Stimulated activated CD4-positive, alpha-beta T cell treated with anti-CD3 and anti-CD28 coated beads, Interleukin-4, amount 100 ng/mL, for 24 hours (primary cell): ENCODE data around the gene TANC1.

ENCODE experiments used
- DNase-seq: peaks from one replicate; pipeline ENCODE4 v3.0.0-alpha.2; 2020

TANC1 gene

GRCh38 chr2:159176555-159176954 lies 208.1 kb downstream of the TANC1 start:
- no peak for DNase-seq

DNA sequence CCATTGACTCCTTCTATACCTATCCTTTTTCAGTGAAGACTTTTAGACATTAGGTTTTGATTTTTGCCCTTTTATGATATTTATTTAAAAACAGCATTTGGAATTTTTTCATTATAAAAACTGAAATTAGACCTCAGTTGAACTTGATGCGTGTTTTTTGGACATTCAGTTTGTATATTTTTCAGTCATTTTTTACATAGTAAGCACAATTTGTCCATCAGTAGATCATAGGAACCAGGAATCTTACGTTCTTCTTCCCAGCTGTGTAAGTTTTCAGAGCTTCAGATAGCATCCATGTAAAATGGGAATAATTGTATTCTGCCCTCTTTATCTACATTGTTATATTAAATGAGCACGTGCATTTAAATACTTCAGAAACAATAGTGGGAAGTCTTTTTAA lies 208.9 kb downstream of the TANC1 start:
- no peak for DNase-seq

DNA sequence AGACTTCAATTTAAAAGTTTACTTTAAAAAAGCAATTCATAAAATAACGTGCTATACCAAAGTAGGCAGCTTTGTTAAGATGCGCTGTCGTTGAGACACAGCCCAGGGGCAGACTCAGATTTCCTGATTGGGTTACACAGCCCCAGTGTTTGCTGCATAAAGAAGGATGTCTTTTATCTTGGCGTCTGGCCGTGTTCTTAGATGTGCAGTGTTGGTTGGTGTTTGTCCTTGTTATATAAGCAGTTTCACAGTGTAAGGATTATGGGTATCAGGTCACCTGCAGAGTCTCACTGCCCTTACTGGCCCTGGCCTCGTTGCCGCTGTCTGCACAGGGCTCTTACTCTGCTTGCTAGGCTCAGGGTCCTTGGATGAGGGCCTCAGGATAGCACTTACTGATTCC lies 209.5 kb downstream of the TANC1 start:
- no peak for DNase-seq

DNA sequence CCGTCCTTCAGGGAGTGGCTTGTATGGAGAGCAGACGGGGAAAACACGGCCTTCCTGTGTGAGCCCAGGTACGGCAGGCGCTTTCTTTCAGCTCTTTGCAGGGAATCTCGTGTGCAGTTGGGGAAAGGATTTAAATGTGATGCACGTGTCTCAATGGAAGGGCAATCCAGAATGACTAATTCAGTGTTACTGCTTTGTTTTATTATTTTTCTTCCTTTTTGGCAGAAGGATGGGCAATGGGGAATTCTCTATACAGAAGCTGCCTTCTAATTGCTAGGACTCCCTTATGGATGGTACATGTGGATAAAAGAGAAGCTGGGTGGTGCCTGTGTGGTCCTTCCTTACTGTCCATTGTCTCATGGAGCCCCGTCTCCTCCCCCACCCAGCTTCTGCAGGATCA lies 210.7 kb downstream of the TANC1 start:
- no peak for DNase-seq

DNA sequence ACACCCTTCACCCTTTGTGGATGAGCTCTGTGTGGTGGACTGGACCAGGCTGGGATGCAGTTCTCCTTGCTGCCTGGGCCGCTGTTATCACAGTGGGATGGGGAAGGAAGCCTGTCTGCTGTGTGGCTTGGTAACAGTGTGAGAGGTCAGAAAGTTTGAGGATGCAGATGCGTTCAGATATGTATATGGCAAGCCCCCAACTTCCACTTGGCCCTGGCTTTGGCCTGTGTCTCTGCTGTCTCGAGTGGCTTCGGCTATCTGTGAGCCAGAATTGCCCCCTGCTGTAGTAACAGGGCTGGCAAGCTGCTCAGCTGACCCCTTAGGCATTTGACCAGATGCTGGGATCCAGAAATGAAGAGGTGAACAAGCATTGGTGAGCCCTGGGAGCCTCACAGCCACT lies 211.3 kb downstream of the TANC1 start:
- no peak for DNase-seq

DNA sequence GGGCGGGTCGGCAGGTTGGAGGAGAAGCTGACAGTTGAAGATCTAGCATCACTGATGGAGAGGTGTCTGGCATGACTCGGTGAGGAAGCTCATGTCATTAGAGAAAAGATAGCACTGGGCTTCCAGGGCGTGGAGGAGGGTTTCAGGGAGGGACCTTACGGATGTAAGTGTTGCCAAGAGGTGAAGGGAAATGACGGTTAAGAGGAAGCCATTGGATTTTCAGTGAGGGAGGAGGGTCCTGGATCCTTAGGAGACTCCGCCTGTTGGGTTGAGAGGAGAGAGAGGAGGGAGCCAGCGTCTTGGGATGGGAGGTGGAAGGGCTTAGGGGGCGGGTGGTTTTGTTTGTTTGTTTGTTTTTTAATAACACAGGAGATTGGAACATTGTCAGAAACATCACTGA lies 214.9 kb downstream of the TANC1 start:
- DNase-seq: no peak

DNA sequence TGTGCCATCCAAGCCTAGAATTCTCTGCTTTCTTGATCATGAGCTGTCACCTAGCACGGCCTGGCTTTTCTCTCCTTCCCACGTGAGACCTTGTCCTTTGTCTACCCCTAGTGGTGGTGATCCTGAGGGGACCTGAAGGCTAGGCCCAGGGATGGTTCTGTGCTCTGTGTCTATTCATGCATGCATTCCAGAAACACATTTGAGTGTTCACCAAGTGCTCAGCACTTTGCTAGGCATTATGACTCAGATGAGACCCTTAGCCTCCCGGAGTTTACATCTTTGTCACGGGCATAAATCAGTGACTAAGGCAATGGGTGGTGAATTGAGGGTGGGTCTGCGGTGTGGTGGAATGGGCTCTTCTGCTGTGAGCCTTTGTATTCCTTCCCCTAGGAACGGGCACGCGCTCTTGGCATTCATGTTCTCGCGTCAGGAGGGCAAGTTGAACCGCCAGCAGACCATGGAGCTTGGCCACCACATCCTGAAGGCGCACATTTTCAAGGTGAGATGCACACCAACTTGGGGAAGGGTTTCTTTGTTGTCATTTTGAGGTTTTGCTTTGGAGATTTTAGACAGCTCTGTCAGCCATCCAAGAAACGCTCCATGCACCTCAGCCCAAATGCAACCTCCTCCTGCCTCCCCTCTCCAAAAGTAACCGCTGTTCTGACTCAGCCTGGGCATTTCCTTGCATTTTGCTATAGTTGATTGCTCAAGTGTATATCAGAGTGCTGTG lies 217.1 kb downstream of the TANC1 start:
- no peak for DNase-seq

DNA sequence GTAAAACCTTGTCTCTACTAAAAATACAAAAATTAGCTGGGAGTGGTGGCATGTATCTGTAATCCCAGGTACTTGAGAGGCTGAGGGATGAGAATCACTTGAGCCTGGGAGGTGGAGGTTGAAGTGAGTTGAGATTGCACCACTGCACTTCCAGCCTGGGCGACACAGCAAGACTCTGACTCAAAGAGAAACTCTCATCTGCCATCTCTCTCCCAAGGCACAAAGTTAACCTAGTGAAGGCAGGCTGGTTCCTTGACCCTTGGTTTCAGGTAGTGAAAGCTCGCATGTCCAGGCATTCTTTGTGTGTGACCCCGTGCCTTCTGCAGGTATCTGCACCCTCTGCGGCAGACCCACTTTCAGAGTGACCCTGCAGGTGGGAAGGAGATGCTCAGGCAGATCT lies 218.0 kb downstream of the TANC1 start:
- no peak for DNase-seq

- DNase-seq: no peak
Observed at GRCh38 chr2:159187106-159187505, 218.7 kb downstream of the TANC1 start.

GRCh38 chr2:159188449-159188848 lies 220.0 kb downstream of the TANC1 start:
- DNase-seq: no peak

DNA sequence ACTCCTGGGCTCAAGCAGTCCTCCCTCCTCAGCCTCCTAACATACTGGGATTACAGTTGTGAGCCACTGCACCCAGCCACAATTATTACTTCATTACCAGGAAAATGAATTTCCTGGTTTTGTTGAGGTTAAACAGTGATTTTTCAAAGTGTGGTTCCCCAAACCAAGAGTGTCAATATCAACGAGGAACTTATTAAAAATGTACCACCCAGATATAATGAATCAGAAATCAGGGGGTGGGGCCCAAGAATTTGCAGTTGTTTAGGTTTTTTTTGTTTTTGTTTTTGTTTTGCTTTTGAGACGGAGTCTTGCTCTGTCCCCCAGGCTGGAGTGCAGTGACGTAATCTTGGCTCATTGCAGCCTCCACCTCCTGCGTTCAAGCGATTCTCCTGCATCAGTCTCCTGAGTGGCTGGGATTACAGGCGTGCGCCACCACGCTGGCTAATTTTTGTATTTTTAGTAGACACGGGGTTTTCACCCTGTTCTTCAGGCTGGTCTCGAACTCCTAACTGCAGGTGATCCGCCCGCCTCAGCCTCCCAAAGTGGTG lies 224.0 kb downstream of the TANC1 start:
- no peak for DNase-seq

GRCh38 chr2:159193791-159194190 lies 225.4 kb downstream of the TANC1 start:
- DNase-seq: no peak

DNA sequence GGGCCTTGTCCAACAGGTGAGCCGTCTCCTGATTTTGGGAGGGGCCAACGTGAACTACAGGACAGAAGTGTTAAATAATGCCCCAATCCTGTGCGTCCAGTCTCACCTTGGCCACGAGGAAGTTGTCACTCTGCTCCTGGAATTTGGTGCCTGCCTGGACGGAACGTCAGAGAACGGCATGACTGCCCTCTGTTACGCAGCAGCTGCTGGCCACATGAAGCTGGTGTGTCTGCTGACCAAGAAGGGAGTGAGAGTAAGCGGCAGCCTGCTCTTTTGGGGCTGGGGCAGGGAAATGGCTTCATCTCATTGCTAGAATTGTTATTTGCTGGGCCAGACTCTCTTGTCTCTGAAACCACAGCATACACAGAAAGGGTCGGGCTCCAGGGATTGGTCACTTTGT lies 225.8 kb downstream of the TANC1 start:
- no peak for DNase-seq

- DNase-seq: no peak
Observed at GRCh38 chr2:159195697-159196096, 227.3 kb downstream of the TANC1 start.

GRCh38 chr2:159196393-159196925 lies 228.0 kb downstream of the TANC1 start:
- no peak for DNase-seq

- DNase-seq: no peak
Observed at GRCh38 chr2:159199236-159199635, 230.8 kb downstream of the TANC1 start.

- DNase-seq: no peak
Observed at GRCh38 chr2:159199761-159200465, 231.5 kb downstream of the TANC1 start.

GRCh38 chr2:159200498-159200897 lies 232.1 kb downstream of the TANC1 start:
- DNase-seq: no peak

DNA sequence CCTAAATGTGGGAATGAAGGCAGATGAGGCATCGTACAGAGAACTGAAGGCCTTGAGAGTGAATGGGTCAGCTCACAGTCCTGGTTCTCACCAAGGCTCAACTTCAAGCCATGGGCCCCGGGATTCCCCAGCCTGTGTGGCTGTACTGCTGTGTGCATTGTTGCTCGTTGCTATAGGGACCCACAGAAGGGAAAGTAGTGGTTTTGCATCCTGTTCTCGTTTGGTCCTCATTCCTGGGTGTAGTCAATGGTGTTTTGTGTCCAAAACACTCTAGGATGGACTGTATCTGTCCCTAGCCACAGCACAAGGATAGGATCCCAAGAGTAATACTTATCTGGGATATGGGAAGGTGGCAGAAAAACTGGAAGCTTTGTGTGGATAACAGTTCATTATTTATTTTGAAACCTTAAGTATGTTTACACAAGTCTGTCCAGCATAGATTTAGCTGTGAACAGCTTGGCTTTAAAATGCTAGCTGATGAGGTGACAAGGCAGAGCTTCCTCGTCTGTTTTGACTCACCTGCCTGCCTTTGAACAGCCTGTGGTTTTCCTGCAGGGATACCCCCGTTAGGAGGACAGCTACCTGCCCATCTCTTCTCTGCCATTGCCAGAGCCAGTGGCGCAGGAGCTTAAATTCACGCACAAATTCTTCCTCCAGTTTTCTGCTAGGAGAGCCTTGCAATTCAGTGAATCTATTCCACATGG lies 233.1 kb downstream of the TANC1 start:
- DNase-seq: no peak

DNA sequence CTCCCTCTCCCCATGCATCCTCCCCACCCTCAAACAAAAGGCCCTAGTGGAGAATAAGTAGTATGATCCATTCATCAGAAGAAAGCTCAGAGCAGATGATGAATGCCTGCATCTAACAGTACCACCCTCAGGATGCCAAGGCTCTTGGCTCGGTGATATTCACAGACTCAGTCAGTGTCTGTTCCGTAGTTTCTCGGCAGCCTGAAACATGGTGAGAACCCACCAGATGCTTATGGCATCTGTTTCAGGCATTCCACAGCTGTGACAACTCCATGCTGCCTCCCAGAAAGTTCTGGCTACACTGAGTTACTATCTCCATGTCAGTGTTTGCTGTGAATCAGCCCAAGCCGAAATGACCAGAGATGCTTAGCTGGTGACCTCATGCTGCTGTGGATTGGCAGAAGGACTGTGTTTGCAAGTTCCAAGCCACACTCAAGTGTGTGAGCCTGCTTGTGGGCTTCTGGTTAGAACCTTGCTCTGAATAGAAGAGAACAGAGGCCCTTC lies 234.2 kb downstream of the TANC1 start:
- no peak for DNase-seq

GRCh38 chr2:159204381-159205144 lies 236.1 kb downstream of the TANC1 start:
- no peak for DNase-seq

DNA sequence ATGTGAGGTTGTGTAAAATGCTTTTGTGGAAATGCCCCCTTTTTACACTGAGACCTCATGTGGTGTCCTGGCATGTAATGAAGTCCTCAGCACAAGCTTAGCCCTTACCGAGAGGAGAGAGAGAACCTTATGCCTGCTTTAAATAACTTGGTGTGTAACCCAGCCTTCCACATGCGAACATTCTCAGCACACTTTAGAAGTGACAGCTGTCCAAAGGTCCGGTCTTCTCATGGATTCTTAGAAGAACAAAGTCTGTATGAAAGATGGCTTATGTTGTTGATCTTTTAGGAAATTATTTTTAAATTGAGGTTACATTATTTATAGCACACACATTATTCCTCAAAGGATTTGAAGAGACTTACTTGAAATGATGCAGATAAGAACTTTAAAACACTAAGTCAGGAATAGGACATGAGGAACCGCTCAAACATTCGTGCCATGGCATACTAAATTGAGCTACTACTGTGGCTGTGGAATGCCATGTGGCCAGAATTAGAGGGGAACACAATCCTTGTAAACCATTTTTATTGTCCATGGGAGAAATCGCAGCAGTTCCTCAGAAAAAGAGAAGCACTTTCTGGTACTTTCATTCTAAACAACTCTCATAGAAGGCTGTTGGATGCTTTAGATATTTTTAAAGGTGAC lies 238.4 kb downstream of the TANC1 start:
- DNase-seq: no peak
